ENCODE results near the gene IFNLR1.

The IFNLR1 gene

DNA sequence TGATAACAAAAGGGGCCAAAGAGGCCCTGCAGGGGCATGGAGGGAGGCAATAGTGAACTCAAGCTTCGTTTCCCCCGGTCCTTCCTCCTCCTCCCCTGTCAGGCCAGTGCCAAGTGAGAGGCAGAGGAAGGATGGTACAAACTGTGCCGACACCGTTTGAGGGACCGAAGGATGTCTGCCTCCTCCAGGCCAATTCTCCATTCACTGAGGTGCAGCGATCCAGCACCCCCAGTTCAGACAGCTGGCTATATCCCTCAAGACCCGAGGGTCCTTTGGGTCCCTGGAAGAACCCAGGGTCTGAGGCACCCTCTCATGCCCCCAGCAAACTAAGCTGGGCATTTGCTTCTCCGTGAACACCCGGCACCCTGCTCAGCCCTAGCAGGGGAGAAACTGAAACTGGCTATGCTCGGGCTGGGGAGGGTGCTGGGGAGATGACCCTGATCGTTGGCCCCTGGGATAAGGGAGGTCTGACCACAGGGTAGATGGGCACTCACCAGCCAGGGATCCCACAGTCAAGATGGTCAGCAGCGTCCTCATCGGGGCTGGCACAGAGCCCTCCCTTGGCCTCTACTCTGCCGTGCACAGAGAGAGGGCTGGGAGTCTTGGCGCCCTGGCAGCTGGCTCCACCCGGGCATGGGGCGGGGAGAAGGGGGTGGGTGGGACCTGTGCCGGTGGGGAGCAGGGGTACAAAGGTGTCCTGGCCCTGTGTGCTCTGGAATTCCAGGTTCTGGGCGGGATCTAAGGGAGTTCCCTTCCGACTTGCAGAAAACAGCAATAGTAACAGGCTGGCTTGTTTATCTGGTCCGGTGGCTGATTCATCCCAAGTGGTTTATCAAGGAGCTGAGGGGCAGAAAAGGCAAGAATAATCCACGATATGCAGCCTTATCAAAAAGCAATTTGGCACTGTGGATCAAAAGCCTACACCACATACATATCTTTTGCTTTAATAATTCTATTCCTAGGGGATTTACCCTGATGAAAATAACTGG, 44.2 kb downstream of the IFNLR1 start, which contains the start of gene IL22RA1:
Gene IL22RA1 (minus strand): TSS at position 595 of the 989 bp plus-strand sequence. CDS start 58 bp downstream, at position 537.
- H3K4me3 ChIP-seq (ENCODE audit: low read length) = no peak within 1 kb of the TSS
- no peak within 1 kb of the TSS for H2AFZ ChIP-seq (ENCODE audit: low read depth, low read length)
- no peaks in the 10 kb centered on the region for H3K4me1 ChIP-seq (ENCODE audit: insufficient read depth, low read length)
- no peaks in the 10 kb centered on the region for H3K36me3 ChIP-seq (ENCODE audit: insufficient read depth, low read length)
- peaks cover 27% of the 10 kb centered on the region for H3K27me3 ChIP-seq (ENCODE audit: insufficient read depth, low read length)
- H3K9me3 ChIP-seq (ENCODE audit: low read length) = no peaks in the 10 kb centered on the region

GRCh38 chr1:24141311-24141997, 45.6 kb downstream of the IFNLR1 start:
- Histone ChIP-seq H3K36me3 (ENCODE audit: insufficient read depth, low read length) (no peaks in the 10 kb centered on the region), H3K4me1 (ENCODE audit: insufficient read depth, low read length) (peaks cover 5% of the 10 kb centered on the region), H2AFZ (ENCODE audit: low read depth, low read length) (no peak overlapping the region), H3K4me3 (ENCODE audit: low read length) (no peak overlapping the region), H3K9me3 (ENCODE audit: low read length) (no peaks in the 10 kb centered on the region), H3K27me3 (ENCODE audit: insufficient read depth, low read length) (peaks cover 24% of the 10 kb centered on the region)

- Histone ChIP-seq H3K9me3 (ENCODE audit: low read length) (no peaks in the 10 kb centered on the region), H2AFZ (ENCODE audit: low read depth, low read length) (no peak overlapping the region), H3K36me3 (ENCODE audit: insufficient read depth, low read length) (no peaks in the 10 kb centered on the region), H3K27me3 (ENCODE audit: insufficient read depth, low read length) (peaks cover 24% of the 10 kb centered on the region), H3K4me1 (ENCODE audit: insufficient read depth, low read length) (peaks cover 5% of the 10 kb centered on the region), H3K4me3 (ENCODE audit: low read length) (no peak overlapping the region)
Observed at GRCh38 chr1:24140741-24141181, 46.3 kb downstream of the IFNLR1 start.

- Histone ChIP-seq H2AFZ (ENCODE audit: low read depth, low read length) (no peak overlapping the region), H3K4me1 (ENCODE audit: insufficient read depth, low read length) (peaks cover 5% of the 10 kb centered on the region), H3K27me3 (ENCODE audit: insufficient read depth, low read length) (peaks cover 24% of the 10 kb centered on the region), H3K9me3 (ENCODE audit: low read length) (no peaks in the 10 kb centered on the region), H3K4me3 (ENCODE audit: low read length) (no peak overlapping the region), H3K36me3 (ENCODE audit: insufficient read depth, low read length) (no peaks in the 10 kb centered on the region)
Observed at GRCh38 chr1:24139841-24140425, 47.2 kb downstream of the IFNLR1 start.

DNA sequence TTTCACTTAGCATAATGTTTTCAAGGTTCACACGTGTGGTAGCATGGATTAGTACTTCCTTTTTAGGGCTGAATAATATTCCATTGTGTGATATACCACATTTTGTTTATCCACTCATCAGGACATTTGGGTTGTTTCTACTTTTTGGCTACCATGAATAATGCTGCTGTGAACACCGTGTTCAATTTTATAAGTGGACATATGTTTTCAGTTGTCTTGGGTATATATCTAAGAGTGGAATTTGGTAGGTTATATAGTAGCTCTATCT, 47.9 kb downstream of the IFNLR1 start:
- Histone ChIP-seq H3K4me3 (ENCODE audit: low read length) (no peak overlapping the region), H3K4me1 (ENCODE audit: insufficient read depth, low read length) (peaks cover 5% of the 10 kb centered on the region), H2AFZ (ENCODE audit: low read depth, low read length) (no peak overlapping the region), H3K36me3 (ENCODE audit: insufficient read depth, low read length) (no peaks in the 10 kb centered on the region), H3K27me3 (ENCODE audit: insufficient read depth, low read length) (peaks cover 18% of the 10 kb centered on the region), H3K9me3 (ENCODE audit: low read length) (no peaks in the 10 kb centered on the region)

DNA sequence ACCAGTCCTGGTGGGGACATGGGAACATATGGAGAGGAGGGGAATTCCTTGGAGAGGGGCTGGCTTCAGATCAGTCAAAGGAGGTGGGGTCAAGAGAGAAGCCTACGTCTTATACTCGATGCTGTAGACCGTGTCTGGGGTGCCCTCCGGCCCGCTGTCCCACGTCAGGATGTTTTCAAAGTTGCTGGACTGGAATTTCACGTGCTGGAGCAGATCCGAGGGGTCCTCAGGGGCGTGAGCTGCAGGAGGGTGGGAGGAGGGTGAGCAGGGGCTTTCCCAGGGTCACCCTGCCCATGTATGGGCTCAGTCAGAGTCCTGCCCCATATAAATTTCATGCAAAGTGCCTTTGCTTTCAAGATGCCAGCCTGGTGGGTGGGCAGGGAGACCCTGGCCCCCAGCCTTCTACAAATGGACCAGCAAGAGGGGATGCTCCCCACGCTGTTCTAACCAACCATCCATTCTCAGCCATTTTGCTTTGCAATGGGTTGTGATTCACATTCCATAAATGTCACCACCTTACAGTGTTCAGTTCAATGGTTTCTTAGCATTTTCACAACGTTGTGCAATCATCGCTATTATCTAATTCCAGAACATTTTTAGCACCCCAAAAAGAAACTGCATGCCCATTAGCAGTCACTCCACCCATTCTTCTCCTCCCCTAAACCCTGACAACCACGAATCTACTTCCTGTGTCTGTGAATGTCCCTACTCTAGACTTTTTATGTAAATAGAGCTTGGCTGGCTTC, 48.4 kb downstream of the IFNLR1 start:
- Histone ChIP-seq H3K9me3 (ENCODE audit: low read length) (no peaks in the 10 kb centered on the region), H3K27me3 (ENCODE audit: insufficient read depth, low read length) (peaks cover 13% of the 10 kb centered on the region), H3K4me3 (ENCODE audit: low read length) (no peak overlapping the region), H3K4me1 (ENCODE audit: insufficient read depth, low read length) (peaks cover 5% of the 10 kb centered on the region), H2AFZ (ENCODE audit: low read depth, low read length) (no peak overlapping the region), H3K36me3 (ENCODE audit: insufficient read depth, low read length) (no peaks in the 10 kb centered on the region)

DNA sequence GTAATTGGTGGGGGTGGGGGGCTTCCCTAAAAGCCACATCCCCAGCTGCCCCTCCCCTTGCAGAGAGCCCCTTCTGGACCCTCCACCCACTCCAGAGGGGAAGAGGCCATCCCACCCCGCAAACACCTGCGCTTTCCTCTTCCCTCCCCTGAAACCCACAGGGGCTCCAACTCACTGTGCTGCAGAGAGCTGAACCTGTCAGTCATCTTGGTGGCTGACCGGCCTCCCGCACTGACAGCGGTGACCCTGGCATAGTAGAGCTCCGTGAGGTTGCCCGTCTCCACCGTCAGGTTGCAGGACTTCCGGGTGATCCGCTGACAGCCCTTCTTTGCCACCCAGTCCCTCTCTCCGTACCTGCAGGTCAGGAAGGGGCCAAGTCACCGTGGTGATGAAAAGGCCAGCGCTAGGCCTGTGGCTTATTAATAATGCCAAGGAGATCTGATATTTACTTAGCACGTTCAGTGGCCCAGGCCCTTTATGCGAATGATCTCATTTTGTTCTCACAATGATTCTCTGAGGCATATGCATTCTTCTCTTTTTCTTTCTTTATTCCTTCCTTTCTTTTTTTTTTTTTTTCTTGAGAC, 50.0 kb downstream of the IFNLR1 start:
- peaks cover 7% of the 10 kb centered on the region for H3K27me3 ChIP-seq (ENCODE audit: insufficient read depth, low read length)
- no peaks in the 10 kb centered on the region for H3K36me3 ChIP-seq (ENCODE audit: insufficient read depth, low read length)
- H3K4me3 ChIP-seq (ENCODE audit: low read length) = no peak overlapping the region
- no peaks in the 10 kb centered on the region for H3K9me3 ChIP-seq (ENCODE audit: low read length)
- H2AFZ ChIP-seq (ENCODE audit: low read depth, low read length) = no peak overlapping the region
- H3K4me1 ChIP-seq (ENCODE audit: insufficient read depth, low read length) = peaks cover 5% of the 10 kb centered on the region

DNA sequence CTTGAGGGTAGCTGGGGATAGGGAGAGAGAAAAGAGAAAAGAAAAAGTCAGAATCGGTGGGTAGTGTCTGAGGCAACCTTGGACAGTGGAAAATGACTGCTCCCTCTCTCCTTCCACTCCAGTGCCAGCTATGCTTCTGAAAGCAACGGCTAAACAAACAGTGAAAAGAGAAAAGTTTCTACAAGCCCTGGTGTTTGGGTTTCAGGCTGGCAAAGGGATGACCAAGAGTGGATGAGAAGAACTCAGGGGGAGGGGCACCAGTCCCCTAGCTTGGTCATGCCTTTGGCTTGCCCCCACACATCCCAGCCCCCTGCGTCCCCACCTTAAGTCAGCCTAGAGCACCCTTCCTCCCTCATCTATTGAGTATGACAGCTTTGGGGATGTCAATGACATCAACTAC, 52.7 kb downstream of the IFNLR1 start:
- H3K4me1 ChIP-seq (ENCODE audit: insufficient read depth, low read length) = peaks cover 5% of the 10 kb centered on the region
- no peak overlapping the region for H3K4me3 ChIP-seq (ENCODE audit: low read length)
- H2AFZ ChIP-seq (ENCODE audit: low read depth, low read length) = no peak overlapping the region
- H3K9me3 ChIP-seq (ENCODE audit: low read length) = no peaks in the 10 kb centered on the region
- no peaks in the 10 kb centered on the region for H3K36me3 ChIP-seq (ENCODE audit: insufficient read depth, low read length)
- no peaks in the 10 kb centered on the region for H3K27me3 ChIP-seq (ENCODE audit: insufficient read depth, low read length)

DNA sequence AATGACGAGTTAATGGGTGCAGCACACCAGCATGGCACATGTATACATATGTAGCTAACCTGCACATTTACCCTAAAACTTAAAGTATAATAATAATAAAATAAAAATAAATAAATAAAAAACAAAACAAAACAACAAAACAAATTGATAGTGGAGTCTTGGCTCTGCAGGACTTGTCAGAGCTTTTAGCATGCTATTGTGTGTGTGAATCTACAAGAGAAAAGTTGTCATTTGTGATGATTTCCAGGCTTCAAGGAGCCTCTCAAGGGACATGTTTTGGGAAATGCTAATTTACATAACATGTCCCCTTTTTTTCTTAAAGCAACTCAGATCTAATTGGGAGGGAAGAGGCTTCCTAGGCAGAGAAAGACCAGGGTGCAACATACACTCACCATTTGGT, 53.3 kb downstream of the IFNLR1 start:
- H2AFZ ChIP-seq (ENCODE audit: low read depth, low read length) = no peak overlapping the region
- H3K4me1 ChIP-seq (ENCODE audit: insufficient read depth, low read length) = peaks cover 5% of the 10 kb centered on the region
- no peak overlapping the region for H3K4me3 ChIP-seq (ENCODE audit: low read length)
- no peaks in the 10 kb centered on the region for H3K27me3 ChIP-seq (ENCODE audit: insufficient read depth, low read length)
- H3K36me3 ChIP-seq (ENCODE audit: insufficient read depth, low read length) = no peaks in the 10 kb centered on the region
- no peaks in the 10 kb centered on the region for H3K9me3 ChIP-seq (ENCODE audit: low read length)

DNA sequence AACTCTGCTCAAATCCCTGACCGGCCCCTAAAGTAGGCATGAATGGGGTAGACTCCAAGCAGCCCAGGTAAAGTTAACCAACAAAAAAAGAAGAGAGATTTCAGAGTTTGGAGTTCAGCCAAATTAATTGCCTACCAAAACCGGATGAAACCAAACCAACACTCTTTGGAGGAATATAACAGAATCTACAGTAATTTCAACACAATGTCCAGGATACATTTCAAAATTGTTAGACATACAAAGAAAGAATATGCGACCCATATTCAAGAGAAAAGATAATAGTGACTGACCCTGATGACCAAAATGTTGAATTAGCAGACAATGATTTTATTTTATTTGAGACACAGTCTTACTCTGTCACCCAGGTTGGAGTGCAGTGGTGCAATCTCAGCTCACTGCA, 56.7 kb downstream of the IFNLR1 start:
- Histone ChIP-seq H3K9me3 (ENCODE audit: low read length) (no peaks in the 10 kb centered on the region), H3K36me3 (ENCODE audit: insufficient read depth, low read length) (no peaks in the 10 kb centered on the region), H3K4me1 (ENCODE audit: insufficient read depth, low read length) (no peaks in the 10 kb centered on the region), H3K4me3 (ENCODE audit: low read length) (no peak overlapping the region), H2AFZ (ENCODE audit: low read depth, low read length) (no peak overlapping the region), H3K27me3 (ENCODE audit: insufficient read depth, low read length) (no peaks in the 10 kb centered on the region)

DNA sequence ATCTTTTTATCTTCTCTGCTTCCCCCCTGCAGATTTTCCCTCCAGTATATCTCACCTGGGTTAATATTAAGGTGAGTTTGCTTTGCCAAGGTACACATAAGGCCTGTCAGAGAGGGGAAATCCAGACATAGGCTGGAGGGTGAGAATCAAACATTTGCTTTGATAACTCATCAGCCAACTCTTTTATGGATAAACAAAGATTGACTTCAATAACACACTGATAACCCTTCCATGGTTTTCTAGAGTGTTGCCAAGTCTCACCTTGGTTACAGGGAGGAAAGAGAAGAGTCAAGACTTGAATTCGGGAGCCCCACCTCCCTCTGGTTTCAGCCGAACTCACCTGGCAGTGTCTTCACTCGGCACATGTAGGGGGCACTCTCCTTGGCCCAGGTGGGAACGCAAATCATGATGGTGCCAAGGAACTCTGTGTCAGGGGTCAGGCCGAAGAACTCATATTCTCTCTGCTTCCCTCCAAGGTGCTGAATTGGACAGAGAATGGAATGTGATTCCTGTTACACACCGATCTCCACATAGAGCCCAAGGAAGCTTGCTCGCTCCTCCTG, 59.2 kb downstream of the IFNLR1 start:
- Histone ChIP-seq H3K4me1 (ENCODE audit: insufficient read depth, low read length) (no peaks in the 10 kb centered on the region), H3K4me3 (ENCODE audit: low read length) (no peak overlapping the region)

GRCh38 chr1:24127134-24127800, 59.8 kb downstream of the IFNLR1 start:
- Histone ChIP-seq H3K4me1 (ENCODE audit: insufficient read depth, low read length) (no peaks in the 10 kb centered on the region), H2AFZ (ENCODE audit: low read depth, low read length) (no peak overlapping the region), H3K36me3 (ENCODE audit: insufficient read depth, low read length) (no peaks in the 10 kb centered on the region), H3K4me3 (ENCODE audit: low read length) (no peak overlapping the region), H3K27me3 (ENCODE audit: insufficient read depth, low read length) (no peaks in the 10 kb centered on the region), H3K9me3 (ENCODE audit: low read length) (no peaks in the 10 kb centered on the region)

More for the DNA sequence above, 59.2 kb downstream of the IFNLR1 start:
- no peak overlapping the region for H2AFZ ChIP-seq (ENCODE audit: low read depth, low read length)
- H3K9me3 ChIP-seq (ENCODE audit: low read length) = no peaks in the 10 kb centered on the region
- no peaks in the 10 kb centered on the region for H3K27me3 ChIP-seq (ENCODE audit: insufficient read depth, low read length)
- H3K36me3 ChIP-seq (ENCODE audit: insufficient read depth, low read length) = no peaks in the 10 kb centered on the region

Data from neuron (in vitro differentiated cells).